NCI-H460 (cell line): ENCODE results near the gene ANGPTL3. TPM values are rescaled to one million over a fixed set of nuclear protein-coding genes. Genes with fewer than 3 reads are reported as not detected.

Source experiments
- DNase-seq: peaks from one replicate; pipeline ENCODE4 v3.0.0-alpha.2; 2016; ENCODE audit warnings: low read depth; ENCODE audit errors: extremely low read depth
- total RNA-seq: library from RNA; depleted of rRNA; stranded (reverse); fragments of >200 nt; shearing (Covaris generic); gene quantifications from 2 replicates; pipeline ENCODE4 v1.2.3, GENCODE V29; 2014; rRNA removed

The ANGPTL3 gene
- total RNA-seq, 1 experiment from 2014 or later: not detected

DNA sequence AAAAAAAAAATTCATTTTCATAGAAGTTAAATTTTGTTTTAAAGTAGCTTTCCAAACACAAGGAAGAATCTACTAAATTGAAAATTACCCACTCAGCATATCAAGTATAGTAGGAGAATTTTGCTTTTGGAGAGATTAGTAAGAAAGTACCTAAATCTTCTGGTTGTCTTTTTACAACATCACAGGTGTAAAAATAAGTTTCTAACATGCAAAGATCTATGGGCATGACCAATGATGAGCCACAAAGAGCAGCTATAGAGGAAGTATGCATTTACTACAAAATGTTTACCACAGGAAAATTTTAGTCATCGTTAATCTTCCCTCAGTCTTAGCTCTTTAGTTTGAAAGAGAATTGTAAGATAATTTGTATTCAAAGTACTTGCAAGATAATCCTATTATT is 28.1 kb downstream of the ANGPTL3 start:
- no peak for DNase-seq

DNA sequence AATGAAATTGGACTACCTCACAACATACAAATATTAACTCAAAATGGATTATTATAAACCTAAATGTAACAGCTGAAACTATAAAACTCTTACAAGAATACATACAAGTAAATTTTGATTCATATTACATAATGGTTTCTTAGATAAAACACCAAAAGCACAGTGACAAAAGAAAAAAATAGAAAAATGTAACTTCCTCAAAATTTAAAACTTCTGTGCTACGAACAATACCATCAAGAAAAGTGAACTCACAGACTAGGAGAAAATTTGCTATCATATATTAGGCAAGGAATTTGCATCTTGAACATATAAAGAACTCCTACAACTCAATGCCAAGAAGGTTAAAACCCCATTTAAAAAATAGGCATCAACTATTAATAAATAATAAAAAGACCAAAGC is 31.2 kb downstream of the ANGPTL3 start:
- DNase-seq: no peak

DNA sequence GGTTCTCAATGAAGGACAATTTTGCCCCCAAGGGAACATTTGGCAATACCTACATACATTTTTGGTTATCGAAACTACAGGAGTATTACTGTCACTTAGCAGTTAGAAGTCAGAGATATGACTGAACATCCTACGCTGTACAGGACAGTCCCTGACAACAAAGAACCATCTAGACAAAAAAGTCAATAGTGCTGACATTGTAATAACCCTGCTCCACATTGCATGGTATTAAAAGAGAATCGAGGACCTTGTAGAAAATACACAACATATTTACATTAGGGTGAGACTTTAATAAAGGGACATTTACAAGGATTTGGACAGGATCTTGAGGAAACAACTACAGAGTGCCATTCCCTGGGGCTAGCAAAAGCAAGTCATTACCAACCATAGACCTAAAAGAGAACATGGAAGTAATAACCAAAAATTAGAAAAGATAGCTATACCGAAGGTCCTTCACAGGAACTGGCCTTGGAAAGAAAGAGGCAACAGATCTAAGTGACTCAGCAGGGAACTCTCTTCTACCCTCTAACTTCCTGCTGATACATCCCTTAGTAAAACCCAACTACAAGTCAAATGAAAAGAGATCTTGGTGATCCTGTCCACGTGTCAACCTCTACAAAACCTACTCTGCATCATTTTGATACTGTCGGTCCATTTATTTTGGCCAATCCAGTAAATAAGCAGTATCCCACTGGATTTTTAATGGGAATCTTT is 40.2 kb downstream of the ANGPTL3 start:
- DNase-seq: no peak

DNA sequence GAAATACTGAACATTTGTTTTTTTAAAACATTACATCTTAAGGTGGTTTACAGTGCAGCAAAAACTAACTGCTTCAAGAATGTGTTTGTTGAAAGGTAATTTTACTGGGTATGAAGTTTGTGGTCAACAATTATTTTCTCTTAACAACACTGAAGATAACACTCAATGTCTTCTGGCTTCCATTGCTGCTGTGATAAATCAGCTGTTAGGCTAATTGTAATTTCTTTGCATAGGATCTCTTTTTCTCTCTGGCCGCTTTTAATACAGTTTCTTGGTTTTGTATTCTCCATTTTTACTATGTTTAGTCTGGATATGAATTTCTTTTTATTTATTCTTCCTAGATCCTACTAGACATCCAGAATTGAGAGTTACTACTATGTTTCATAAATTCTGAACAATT is 46.0 kb downstream of the ANGPTL3 start:
- no peak for DNase-seq

DNA sequence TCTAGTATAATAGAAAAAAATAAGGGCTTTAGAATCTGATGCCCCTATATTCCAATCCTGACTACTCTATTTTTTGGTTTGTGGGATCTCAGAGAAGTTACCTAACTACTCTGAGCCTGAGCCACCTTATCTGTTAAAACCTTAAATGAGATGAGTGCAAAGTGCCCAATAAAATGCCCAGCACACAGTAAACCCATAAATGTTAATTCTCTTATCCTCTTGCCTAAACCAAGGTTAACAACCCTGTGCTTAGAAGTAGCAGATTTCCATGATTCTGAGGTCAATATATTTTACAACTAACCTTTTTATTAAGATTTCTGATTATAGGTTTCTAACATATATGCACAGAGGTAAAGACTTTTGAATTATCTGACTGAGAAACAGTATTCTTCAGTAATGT is 55.1 kb downstream of the ANGPTL3 start:
- no peak for DNase-seq

DNA sequence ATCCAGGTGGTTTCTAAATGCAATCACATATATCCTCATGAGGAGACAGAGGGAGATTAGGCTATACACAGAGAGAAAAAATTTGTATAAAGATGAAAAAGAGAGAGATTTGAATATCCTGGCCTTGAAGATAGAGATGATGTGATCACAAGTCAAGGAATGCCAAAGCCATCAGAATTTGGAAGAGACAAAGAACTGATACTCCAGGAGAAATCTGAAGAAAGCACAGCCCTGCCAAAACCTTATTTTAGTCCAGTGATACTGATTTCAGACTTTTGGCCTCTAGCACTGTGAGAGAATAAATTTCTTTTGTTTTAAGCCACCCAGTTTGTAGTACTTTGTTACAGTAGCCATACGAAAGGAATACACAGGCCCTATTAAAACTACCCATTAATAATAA is 57.4 kb downstream of the ANGPTL3 start:
- no peak for DNase-seq

Other genes starting within 250 kb of the ANGPTL3 start
- gene USP1, start 160.5 kb upstream of the ANGPTL3 start, total RNA-seq: 67.6 and 75.2 TPM in 2 replicates
- 41.9 and 48.6 TPM in 2 replicates for gene DOCK7, start 90.9 kb downstream of the ANGPTL3 start, total RNA-seq
- gene ATG4C, start 186.6 kb downstream of the ANGPTL3 start, total RNA-seq: 12.7 and 13.9 TPM in 2 replicates